GM13977 (cell line): ENCODE results near the gene ARHGEF28.

ENCODE experiments used
- DNase-seq: peaks from one replicate; pipeline ENCODE4 v3.0.0; 2012; ENCODE audit warnings: low spot score
- in situ Hi-C: fragments of 300-500 bp; cut with MboI; formaldehyde crosslinking; loops from one replicate; pipeline ENCODE4 v1.12.0; 2022; ENCODE audit warnings: low sequenced_read_pairs, low pct_unique_long_range_greater_than_20kb, mixed read lengths, inconsistent platforms; ENCODE audit not compliant: unreplicated experiment
- TF ChIP-seq, protein P1 (sequence below): IDR thresholded peaks from 2 replicates; pipeline ENCODE4 v1.5.1; 2012; ENCODE audit warnings: mild to moderate bottlenecking, control low read depth; ENCODE audit not compliant: insufficient read depth; ENCODE audit errors: extremely low read depth, missing control alignments

The ARHGEF28 gene

DNA sequence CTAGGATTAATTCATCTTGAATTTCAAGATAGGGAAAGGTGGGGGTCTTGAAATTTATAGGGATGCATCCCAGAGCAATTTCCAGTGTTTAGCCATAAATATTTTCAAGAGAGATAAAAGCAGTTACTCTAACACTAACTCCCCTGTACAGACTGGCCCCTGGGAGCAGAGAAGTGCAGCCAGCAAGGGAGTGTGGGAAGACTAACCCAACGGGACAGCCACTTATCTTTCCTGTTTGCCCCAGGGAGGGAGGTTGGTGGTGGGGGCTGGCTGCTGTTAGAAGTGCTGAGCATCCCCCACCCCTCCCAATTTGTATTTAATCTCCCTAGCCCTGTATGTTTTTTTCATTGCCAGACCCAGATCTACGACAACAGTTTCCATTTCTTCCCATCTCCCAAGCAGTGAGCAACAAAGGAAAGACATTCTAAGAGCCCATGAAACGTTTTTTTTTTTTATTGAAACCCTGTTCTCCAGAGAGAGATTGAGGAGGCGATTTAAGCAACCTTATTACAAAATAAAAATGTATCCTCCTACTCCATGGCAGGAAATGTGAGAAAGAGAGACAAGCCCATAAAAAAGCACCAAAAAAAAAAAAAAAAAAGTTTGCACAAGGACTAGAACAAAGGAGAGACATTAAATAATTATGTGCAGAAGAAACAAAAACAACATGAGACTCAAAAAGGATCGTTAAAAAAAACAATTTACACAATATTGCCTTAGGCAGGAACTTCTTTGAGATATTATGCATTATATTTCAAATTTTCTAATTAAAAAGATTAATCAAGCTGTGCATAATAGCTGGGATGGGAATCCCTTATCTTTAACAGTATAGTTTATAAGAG lies 343.4 kb downstream of the ARHGEF28 start:
- in situ Hi-C loops = no loop called here
- TF ChIP-seq, protein P1, sequence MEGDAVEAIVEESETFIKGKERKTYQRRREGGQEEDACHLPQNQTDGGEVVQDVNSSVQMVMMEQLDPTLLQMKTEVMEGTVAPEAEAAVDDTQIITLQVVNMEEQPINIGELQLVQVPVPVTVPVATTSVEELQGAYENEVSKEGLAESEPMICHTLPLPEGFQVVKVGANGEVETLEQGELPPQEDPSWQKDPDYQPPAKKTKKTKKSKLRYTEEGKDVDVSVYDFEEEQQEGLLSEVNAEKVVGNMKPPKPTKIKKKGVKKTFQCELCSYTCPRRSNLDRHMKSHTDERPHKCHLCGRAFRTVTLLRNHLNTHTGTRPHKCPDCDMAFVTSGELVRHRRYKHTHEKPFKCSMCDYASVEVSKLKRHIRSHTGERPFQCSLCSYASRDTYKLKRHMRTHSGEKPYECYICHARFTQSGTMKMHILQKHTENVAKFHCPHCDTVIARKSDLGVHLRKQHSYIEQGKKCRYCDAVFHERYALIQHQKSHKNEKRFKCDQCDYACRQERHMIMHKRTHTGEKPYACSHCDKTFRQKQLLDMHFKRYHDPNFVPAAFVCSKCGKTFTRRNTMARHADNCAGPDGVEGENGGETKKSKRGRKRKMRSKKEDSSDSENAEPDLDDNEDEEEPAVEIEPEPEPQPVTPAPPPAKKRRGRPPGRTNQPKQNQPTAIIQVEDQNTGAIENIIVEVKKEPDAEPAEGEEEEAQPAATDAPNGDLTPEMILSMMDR = no peak
- DNase-seq = no peak

DNA sequence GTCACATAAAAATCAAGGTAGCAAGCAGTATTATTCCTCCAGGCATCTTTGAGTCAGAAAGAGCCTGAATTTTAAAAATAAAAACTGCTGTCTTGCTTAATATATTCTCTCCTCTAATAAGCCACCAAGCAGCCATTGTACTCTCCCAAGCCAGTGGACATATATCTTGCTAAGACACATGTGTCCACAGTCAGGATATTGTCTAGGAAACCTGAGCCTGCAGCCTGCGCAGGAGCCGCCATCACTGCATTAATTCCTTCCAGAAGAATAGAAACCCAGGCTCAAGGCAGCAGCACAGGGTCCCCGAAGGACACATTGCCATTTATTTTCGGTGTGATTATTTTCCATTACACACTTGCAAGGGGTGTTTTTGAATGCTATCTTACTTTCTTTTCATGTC lies 345.3 kb downstream of the ARHGEF28 start:
- DNase-seq = no peak
- in situ Hi-C loops = no loop called here
- TF ChIP-seq, protein P1 = no peak

GRCh38 chr5:73973135-73973534 lies 347.1 kb downstream of the ARHGEF28 start:
- no peak for DNase-seq
- in situ Hi-C loops = no loop called here
- TF ChIP-seq, protein P1 = no peak

GRCh38 chr5:73974871-73975360 lies 348.9 kb downstream of the ARHGEF28 start:
- in situ Hi-C loops = no loop called here
- DNase-seq = no peak
- TF ChIP-seq, protein P1 = no peak

- TF ChIP-seq, protein P1 = no peak
- DNase-seq = no peak
- in situ Hi-C loops = no loop called here
Measured at GRCh38 chr5:73975845-73976244, 349.8 kb downstream of the ARHGEF28 start.

DNA sequence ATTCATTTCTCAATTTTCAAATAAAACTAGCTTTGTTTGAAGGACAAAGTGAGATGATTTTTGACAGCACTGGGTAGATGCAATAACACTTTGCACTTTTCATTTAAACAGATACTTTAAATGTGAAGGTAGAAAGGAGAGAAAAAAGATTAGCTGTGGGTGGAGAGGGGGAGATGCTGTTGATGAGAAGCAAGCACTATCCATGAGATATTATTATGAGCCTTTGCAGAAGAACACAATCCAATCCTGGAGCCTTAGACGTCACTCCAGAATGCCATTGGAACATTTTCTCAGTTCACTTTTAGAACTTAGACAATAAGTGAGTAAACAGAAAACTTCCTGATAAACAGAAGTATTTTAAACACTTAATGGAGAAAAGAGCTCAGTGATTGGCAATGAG lies 351.1 kb downstream of the ARHGEF28 start:
- in situ Hi-C loops = no loop called here
- DNase-seq = no peak
- TF ChIP-seq, protein P1 = no peak
